ENCODE results near the gene RNF141.

- TF ChIP-seq, protein P1, sequence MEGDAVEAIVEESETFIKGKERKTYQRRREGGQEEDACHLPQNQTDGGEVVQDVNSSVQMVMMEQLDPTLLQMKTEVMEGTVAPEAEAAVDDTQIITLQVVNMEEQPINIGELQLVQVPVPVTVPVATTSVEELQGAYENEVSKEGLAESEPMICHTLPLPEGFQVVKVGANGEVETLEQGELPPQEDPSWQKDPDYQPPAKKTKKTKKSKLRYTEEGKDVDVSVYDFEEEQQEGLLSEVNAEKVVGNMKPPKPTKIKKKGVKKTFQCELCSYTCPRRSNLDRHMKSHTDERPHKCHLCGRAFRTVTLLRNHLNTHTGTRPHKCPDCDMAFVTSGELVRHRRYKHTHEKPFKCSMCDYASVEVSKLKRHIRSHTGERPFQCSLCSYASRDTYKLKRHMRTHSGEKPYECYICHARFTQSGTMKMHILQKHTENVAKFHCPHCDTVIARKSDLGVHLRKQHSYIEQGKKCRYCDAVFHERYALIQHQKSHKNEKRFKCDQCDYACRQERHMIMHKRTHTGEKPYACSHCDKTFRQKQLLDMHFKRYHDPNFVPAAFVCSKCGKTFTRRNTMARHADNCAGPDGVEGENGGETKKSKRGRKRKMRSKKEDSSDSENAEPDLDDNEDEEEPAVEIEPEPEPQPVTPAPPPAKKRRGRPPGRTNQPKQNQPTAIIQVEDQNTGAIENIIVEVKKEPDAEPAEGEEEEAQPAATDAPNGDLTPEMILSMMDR (IDR thresholded peaks at IDR 0.05), result peak; percentile 28
- no peak for TF ChIP-seq EZH2 (IDR thresholded peaks at IDR 0.05)
Observed at GRCh38 chr11:10514202-10514601, 26.8 kb downstream of the RNF141 start.

All from neural progenitor cell (in vitro differentiated cells).